KG1 (cell line): Measurements from ENCODE around the gene NFATC4.
A peak's percentile ranks its signal among the peaks of the same experiment; 100 is the strongest.

Experiments
- DNase-seq: peaks from one replicate; lab custom pipeline; 2025; lab: John Stamatoyannopoulos, UW

The NFATC4 gene

DNA sequence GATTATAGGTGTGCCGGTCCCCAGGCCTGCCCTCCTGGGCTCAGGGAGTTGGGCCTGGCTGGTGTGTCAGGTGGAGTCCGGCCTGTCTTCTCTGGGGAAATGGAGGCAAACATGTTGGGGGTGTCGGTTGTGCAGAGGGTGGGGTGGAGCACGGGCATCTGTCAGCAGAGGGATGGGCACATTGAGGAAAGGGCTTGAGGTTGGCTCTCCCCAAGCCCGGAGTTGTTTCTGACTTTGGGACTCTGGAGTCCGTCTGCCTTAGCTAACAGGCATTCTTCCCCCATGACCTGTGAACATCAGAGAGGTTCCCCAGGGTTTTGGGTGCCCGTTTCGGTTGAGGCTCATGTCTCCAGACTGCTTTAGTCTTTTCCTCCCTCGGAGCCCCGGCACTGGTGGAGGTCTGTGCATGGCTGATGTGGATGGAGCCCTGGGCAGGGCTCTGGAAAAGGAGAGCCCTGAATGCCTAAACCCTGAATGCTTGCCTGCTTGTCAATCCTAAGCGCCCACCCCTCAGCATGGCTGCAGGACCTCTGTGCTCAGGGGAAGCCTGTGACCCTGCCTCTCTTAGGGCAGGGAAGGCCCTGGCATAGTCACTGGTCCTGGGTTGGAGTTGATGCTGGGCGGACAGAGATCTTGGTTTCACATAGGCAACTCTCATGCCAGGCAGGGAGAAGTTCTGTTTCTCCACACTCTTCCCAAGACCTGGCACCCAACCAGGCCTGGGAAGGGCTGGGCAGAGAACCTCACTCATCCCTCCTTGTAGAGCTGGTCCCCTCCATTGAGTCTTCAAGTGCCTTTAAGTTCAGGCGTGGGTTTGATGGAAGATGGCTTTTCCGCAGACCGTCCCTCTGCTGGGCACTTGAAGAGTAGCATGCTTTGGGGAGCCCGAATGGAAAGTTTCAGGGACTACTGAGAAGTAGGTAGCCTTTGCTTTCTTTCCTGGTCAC lies 43.7 kb downstream of the NFATC4 start:
- no peak for DNase-seq

DNA sequence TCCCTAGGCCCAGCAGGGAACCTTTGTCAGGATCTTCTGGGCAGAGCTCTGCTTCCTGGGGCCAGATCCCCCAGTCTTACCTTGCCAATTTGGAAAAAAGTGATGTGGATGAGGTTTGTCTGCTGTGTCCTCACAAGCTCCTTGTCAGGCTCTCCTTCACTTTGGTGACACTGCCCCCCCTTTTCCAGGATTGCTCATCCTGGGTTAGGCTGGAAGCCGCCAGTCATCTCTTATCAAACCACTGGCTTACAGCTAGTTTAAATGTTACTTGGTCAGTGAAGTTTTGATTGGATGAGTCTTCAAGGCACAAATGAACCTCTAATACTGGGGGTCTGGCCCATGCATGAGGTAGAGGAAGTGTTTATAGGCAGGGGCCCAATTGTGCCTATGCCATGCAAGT lies 46.1 kb downstream of the NFATC4 start:
- DNase-seq, result no peak

DNA sequence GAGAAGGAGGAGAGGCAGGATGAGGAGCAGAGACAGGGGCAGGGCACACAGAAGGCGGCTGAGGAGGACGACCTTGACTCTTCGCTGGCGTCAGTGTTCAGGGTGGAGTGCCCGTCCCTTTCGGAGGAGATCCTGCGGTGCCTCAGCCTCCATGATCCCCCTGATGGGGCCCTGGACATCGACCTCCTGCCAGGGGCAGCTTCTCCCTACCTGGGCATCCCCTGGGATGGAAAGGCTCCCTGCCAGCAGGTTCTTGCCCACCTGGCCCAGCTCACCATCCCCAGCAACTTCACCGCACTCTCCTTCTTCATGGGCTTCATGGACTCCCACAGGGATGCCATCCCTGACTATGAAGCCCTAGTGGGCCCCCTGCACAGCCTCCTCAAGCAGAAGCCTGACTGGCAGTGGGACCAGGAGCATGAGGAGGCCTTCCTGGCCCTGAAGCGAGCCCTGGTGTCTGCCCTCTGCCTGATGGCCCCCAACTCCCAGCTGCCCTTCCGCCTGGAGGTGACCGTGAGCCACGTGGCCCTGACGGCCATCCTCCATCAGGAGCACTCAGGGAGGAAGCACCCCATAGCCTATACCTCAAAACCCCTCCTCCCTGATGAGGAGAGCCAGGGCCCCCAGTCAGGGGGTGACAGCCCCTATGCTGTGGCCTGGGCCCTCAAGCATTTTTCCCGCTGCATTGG lies 46.9 kb downstream of the NFATC4 start:
- DNase-seq, result no peak

DNA sequence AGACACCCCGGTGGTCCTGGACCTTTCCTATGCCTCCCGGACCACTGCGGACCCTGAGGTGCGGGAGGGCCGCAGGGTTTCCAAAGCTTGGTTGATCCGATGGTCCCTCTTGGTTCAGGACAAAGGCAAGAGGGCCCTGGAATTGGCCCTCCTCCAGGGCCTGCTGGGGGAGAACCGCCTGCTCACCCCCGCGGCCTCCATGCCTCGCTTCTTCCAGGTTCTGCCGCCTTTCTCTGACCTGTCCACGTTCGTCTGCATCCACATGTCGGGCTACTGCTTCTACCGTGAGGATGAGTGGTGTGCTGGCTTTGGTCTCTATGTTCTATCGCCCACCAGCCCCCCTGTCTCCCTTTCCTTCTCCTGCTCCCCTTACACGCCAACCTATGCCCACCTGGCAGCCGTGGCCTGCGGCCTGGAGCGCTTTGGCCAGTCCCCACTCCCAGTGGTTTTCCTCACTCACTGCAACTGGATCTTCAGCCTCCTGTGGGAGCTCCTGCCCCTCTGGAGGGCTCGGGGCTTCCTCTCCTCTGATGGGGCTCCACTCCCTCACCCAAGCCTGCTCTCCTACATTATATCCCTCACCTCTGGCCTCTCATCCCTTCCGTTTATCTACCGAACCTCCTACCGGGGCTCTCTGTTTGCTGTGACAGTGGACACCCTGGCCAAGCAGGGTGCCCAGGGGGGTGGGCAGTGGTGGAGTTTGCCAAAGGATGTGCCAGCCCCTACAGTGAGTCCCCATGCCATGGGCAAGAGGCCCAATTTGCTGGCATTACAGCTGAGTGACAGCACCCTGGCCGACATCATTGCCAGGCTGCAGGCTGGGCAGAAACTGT lies 47.7 kb downstream of the NFATC4 start:
- no peak for DNase-seq

DNA sequence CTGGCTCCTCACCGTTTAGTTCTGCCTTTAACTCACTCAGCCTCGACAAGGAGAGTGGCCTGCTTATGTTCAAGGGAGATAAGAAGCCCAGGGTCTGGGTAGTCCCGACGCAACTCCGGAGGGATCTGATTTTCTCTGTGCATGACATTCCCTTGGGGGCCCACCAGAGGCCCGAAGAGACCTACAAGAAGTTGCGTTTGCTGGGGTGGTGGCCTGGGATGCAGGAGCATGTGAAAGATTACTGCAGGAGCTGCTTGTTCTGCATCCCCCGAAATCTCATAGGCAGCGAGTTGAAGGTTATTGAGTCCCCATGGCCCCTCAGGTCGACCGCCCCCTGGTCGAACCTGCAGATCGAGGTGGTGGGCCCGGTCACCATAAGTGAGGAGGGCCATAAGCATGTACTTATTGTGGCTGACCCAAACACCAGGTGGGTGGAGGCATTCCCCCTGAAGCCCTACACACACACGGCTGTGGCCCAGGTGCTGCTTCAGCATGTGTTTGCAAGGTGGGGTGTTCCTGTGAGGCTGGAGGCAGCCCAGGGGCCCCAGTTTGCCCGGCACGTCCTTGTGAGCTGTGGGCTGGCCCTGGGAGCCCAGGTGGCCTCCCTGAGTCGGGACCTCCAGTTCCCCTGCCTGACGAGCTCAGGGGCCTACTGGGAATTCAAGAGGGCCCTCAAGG lies 48.4 kb downstream of the NFATC4 start:
- DNase-seq, result no peak

DNA sequence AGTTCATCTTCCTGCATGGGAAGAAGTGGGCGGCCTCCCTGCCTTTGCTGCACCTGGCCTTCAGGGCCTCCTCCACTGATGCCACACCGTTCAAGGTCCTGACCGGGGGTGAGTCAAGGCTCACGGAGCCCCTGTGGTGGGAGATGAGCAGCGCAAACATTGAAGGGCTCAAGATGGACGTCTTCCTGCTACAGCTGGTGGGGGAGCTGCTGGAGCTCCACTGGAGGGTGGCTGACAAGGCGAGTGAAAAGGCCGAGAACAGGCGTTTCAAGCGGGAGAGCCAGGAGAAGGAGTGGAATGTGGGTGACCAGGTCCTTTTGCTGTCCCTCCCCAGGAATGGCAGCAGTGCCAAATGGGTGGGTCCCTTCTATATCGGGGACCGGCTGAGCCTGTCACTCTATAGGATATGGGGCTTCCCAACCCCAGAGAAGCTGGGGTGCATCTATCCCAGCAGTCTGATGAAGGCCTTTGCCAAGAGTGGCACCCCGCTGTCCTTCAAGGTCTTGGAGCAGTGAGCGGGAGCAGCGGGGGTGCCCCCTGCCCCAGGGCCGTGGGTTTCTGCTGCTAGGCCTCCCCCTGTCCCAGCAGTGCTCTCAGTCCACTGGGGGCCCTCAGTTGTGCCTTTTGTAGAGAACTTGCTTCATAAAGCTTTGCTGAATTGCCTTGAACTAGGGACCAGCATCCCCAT lies 49.1 kb downstream of the NFATC4 start:
- DNase-seq, result no peak

DNA sequence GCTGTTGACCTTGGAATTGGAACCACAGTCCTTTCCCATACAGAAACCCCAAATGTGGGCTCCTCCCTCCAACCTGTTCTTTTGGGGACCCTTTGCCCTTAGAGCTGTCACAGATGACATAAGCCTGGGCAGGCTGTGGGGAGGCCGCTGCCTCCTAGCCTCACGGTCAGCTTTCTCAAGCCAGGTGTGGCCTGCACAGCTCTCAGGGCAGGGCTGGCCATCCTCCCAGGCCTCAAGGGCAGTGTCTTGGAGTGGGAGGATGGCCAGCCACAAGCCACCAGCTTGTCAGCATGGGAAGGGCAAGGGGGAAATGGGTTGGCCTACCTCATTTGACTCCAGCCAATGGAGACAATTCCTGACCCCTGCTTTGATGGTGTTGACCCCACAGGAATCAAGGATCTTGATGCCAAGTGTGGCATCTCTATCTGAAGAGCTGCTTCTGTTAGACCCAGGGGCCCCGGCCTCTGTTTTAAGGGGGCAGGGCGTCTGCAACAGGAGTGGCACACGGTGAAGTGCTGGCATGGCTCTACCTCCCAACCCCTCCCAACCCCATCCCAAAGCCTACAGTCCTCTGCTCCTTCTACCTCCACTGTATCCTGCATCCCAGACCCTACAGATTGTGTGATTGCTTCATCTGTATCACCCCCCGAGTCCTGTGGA lies 50.0 kb downstream of the NFATC4 start:
- no peak for DNase-seq

DNA sequence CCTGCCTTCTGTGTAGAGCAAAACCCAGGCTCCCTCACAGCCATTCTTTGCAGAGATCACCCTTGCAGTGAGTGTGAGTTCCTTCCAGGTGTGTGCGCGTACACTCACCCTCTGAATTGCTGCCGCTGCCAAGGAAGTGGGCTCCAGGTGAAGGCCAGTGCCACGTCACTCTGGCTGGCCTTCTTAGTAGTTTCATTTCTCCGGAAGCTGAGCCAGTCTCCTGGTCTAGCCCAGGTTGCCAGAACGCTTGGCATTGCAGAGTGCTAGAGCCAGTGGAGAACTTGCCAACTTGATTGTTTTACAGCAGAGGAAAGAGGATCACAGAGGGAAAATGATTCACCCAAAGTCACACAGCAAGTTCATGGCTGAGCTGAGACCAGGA lies 50.5 kb downstream of the NFATC4 start:
- DNase-seq, result no peak

DNA sequence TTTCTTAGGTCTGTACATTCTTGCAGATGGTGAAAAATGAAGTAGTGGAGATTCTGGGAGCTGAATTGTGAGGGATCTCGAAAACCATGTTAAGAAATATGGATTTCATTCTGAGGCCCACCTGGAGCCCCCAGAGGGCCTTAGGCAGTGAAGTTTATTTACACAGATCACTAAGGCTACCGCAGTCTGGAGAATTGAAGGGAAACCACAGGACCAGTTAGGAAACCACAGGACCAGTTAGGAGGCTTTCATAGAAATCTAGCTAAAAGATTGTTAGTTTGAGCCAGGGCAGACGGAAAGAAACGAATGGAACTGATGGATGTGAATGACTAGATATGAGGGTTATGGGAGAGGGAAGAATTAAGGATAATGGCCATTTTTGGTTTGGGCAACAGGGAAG lies 54.3 kb downstream of the NFATC4 start:
- DNase-seq, result peak; percentile 18

DNA sequence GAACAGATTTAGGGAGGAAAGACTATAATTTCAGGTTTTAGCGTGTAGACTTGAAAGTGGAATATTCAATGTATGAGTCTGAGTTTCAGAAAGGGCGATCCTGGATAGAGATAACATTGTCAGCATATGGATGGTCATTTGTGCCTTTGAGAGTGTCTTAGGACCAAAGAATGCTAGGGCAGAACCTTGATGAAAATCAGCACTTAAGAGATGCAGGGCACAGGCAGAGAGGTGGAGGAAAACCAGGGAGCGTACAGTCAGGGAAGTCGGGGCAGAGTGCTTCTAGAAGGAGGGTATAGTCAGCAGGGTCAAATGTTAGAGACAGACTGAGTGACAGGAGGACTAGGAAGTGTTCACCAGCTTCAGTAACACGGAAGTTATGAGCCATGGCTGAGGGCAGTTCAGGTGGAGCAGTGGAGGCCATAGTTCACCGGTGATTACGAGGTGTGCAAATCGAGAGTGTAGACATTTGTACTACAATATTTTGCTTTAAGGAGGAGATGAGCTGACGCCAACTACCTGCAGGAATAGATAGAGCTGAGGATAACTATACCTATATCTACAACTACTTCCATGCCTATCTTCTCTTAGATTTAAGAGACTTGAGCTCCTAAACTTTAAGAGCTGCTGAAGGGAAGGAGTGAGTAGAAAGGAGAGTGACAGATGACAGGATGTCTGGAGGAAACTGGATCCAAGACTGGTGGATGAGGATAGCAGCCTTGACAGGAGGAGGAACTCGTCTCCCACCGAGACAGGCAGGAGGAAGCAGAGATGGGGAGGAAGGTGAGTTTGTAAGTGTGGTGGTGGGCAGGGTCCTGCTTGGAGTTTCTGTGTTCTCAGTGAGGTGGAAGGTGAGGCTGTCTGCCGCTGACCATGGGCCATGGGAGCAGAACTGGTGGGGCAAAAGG lies 55.0 kb downstream of the NFATC4 start:
- DNase-seq, result no peak

DNA sequence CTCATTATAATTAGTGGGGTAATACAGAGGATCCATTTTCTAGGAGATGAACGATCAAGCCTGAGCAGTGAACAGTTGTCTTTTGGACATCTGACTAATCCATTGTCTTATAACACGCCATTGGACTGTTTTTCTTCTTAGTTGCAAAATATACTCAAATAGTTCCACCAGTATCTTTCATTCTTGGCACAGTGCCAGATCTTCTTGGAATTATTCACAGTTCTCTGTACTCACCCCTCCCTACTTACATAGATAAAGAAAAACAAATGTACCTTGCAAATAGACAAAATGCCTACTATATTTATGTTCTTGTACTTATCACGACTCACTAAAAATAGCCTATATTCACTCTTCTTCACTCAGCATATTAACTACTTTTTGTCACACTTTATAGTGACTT lies 57.7 kb downstream of the NFATC4 start:
- DNase-seq, result no peak

DNA sequence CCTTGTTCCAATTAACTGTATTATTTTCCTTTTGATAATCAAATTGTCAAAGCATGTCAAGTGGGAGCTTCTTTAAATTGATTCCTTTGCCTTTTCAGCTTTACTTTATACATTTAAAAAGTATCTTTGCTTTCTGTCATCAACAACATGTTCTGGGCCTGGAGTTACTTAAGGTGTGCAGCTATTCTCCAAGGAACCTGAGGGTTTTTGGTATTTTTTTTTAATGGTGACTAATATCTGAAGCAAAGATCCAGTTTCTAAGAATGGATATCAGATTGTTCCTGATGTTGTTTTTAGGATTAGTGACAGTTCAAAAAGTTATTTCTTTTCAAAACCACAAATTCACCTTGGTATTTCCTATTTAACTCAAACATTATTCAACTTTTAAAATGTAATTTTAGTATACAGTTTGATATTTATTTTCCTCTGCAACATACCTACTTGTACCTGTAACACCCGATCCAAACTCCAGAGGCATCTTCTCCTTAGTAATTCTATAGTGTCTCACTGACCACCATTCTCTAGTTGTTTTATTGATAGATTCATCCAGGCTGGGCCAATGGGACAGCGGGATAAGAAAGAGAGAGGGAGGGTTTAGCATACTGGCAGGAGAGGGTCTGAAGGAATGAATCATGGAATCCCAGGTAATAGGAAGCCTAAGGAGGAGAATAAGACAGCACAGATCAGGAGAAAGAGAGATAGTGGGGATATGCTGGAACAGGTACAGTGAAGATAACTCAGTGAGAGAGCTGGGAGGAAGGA lies 58.3 kb downstream of the NFATC4 start:
- DNase-seq, result no peak

DNA sequence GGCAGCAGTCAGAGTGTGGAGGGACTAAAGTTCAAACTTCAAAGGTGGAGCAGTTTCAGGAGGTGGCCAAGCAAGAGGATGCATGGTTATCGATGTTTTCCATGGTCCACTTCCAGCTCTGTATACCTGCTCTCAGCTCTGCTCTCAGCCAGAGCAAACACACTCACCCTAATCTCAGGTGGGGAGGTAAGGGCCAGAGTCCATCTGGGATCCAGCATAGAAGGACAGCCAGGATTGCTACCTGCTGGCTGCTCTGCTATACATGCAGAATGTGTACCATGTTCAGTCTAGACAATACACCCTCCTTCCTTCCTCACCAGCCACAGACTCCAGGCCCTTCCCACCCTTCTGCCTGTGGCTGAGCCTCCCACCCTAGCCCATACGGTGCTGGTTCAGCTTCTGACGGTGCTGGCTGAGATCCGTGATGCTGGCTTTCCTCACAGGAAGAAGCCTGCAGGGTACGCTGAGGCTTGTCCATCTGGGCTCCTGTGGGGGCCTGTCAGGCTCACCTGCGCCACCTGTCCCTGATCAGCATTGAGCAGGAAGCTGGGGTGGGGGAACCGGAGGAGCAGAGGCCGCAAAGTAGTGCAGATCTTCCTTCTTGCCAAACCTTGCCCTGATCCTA lies 59.0 kb downstream of the NFATC4 start:
- no peak for DNase-seq

DNA sequence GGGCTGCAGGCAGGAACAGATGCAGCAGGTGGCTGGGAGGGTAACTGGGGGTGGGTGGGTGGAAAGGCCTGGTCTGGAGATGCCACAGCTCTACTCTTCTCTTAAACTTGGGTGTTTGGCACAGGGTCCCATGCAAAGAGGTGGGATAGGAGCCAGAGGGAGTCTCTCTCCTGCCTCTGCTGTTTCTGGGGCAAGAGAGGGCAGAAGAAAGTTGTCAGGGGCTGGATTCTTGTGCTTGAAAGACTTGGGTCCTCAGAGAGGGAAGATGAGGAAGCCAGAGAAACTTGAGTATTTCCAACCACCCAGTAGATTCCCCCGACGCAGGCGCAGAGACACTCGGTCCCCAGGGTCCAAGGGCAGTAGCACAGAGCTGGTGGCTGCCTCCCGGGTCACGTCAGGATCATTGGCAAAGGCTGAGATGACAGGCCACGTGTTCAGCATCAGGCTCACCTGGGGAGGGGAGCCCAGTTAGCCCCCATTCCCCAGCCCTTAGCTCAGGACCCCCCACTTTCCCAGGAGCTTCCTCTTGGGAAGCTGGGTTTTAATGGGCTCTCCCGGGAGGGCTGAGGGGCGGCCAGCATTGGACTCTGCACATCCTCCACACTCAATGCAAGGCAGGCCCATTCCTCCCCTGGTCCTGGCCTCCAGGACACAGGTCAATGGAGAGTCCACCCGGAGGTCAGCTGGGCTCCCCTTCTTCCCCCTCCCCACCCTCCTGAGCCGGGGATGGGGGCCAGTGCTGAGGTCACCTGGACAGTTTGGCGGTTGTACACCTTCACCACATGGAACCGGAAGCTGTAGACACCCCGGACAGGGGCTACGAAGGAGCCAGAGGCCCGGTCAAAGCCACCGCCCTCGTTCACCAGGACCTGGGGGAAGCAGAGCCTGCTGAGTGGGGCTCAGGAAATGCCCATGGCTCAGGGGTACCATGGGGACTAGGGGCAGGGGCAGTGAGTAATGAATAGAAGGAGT lies 59.8 kb downstream of the NFATC4 start:
- DNase-seq, result no peak

DNA sequence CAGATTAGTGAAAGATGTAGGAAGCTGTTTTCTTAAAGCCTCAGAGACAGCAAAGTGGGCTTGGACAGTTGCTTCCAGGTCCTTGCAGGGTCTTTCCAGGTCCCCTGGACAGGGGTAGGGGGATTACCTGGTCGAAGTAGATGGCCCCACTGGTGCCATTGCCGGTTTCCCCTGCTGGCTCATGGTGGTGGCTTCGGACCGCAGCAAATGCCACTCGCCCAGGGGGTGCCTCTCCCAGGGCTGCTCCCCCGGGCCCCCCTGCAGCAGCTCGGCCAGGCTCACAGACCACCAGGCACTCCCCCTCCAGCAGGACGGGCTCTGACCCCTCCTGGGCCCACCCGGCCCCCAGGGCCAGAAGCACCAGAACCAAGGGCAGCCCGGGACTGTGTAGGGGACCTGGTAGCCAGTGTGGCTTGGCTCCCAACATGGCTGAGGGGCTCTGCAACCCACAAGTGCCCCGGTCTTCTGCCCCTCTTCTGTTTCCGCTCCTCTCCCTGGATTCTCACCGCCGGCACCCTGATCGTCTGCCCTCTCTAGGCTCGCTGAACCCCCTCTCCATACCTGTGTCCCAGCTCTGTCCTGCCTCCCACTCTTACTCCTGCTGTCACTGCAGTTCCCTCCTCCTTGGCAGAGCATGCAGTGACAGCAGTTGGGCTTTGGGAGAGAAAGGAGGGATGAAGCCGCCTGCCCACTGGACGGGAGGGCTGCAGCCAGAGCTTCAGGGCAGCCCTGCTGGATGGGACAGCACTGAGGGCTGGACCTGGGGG lies 60.8 kb downstream of the NFATC4 start:
- DNase-seq, result no peak
